HL-60 (cell line): ENCODE data around the gene VWA8.

Source experiments
- CTCF ChIP-seq: IDR thresholded peaks from one replicate; pipeline ENCODE4 v1.5.1; 2011; ENCODE audit warnings: low read length, control low read depth, inconsistent platforms; ENCODE audit not compliant: insufficient read depth
- POLR2AphosphoS5 ChIP-seq: IDR thresholded peaks from 2 replicates; pipeline ENCODE4 v1.6.1; 2012; ENCODE audit warnings: low read depth
- REST ChIP-seq: IDR thresholded peaks from 2 replicates; pipeline ENCODE4 v1.6.1; 2012; ENCODE audit warnings: low read depth; ENCODE audit not compliant: insufficient replicate concordance

GRCh38 chr13:41812237-41812636 is 148.7 kb downstream of the VWA8 start:
- TF ChIP-seq CTCF (no peak), REST (no peak), POLR2AphosphoS5 (no peak)
